Stimulated activated CD8-positive, alpha-beta memory T cell treated with anti-CD3 and anti-CD28 coated beads, Interleukin-7, amount 100 ng/mL, for 1 hour (primary cell): Measurements from ENCODE around the gene PDE1C.

Experiments
- DNase-seq, 2 donors: peaks; one replicate each; pipeline ENCODE4 v3.0.0-alpha.2; 2020; ENCODE audit warnings: low read depth in 2 of 2

PDE1C gene

DNA sequence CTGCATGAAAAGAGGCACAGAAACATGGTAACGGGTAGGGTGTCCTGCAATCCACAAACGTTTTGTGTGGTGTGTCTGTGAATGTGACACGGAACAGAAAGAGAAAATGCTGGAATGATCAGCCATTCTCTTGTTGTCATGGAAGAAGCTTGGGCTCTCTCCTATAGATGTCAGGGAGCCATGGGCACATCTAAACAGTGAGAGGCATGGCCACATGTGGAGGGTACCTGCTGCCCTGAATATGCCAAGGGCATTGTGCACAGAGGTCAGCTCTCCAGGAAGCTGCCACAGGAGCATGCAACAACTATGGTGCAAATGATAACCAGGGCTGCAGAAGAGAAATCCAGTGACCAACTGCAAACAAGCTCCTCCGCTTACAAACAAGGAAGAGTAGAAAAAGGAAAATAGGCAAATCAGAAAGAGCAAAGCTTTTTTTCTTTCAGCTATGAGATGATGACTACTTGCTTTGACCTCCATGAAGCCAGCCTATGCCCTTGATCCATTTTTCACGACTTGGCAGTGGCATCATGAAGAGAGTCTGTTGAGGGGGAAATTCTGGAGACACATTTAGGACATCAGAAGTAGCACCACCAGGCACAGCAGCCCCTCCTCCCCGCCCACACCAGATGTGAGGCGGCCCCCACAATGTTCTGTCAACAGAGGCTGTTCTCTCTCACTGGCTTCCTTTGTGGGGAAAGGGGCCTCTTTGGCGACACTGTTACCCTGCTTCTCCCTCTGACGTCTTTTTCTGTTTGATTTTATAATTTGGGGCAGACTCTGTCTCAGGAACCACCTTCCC, 4.8 kb upstream of the PDE1C start:
- DNase-seq, result no peak

- no peak for DNase-seq
These were observed 3.3 kb upstream of the PDE1C start for GRCh38 chr7:32073533-32073932.

GRCh38 chr7:32072397-32072796, 2.2 kb upstream of the PDE1C start:
- no peak for DNase-seq

- DNase-seq, result no peak
These were observed 1.4 kb upstream of the PDE1C start for GRCh38 chr7:32071466-32072091.

DNA sequence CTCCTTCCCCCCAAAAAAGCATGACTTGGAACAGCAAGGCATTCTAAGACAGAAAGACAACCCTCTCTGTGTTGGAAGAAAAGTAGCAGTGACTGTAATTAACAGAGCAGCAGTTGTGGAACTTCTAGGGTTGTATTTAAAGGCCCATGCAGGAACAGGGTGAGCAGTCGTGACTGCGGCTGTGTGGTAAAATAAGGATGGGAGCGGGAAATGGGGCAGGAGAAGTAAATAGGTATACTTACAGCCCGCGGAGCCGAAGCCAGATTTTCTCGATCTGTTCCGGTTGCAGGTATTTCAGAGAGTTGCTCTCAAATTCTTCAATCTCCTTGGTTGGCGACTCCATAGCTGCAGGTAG, 179 bp downstream of the PDE1C start:
- no peak for DNase-seq

GRCh38 chr7:32069116-32069650, 1.0 kb downstream of the PDE1C start:
- no peak for DNase-seq

GRCh38 chr7:32068411-32069101, 1.7 kb downstream of the PDE1C start:
- DNase-seq, result no peak

DNA sequence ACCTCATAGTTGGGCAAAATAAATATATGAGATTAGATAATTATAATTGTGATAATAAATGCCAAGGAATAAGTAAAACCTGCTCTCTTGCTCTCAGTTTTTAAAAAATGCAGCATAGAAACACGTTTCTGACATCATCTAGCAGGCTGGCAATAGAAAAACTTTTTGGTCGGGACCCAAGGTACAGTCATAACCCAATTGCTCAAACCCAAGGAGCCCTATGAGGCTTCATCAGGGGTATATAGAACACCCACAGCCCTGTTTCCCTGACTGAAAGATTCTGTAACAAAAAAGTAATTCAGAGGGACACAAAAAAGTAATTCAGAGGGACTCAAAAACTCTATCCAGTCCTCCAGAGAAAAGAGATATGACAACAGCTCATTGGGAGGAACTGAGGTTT, 3.8 kb downstream of the PDE1C start:
- DNase-seq, result no peak

GRCh38 chr7:32063614-32064013, 6.6 kb downstream of the PDE1C start:
- DNase-seq, result no peak

- DNase-seq, result no peak
These were observed 8.1 kb downstream of the PDE1C start for GRCh38 chr7:32062150-32062549.

DNA sequence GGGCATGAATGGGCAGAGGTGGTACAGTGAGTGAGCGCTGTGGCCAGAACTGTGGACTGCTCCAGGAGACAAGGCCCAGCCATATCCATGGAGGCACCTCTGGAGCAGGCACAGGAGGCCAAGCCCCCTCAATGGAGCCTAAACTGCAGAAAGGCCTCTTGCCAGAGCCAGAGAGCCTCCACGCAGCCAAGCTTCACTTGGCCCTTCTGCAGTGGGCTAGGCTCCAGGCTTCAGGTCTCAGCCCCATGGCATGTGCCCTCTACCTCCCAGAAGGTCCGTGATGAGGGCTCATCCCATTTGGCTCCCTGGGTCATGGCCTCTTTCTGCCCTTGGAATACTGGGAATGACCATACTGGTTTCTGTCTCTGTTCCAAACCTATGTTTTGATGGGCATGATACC, 8.9 kb downstream of the PDE1C start:
- no peak for DNase-seq

DNA sequence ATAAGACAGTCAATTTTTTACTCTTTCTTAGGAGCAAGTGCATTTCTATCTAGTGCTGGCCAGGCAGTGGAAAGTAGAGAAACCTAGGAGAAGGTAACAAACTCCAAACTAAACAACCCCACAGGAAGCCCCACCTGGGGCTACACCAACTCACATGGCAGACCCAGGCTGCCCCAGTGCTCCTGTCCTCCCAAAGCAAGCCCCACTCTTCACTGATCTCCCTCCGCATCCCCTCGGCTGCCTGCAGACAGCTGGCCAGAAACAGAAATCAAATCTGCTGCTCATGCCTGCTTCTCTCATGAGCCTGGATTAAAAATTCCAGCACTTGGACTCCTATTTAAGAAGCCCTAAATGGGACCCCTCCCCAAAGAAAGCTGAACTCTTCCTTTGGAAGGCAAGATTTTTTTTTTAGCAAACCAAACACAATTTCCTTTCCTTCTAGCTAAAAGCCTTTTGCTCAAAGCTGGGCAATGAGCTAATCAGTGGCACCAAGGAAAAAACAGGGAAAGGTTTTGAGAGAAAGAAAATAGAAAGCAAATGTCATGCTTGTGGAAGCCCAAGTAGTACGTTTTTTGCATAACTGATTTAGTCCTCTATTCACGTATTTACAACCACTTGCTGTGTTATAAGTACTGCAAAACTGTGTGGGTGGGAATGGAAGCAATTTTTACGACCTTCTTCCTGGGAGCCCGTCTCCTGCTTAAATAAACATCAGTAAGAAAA, 10.8 kb downstream of the PDE1C start:
- no peak for DNase-seq

GRCh38 chr7:32058002-32058401, 12.2 kb downstream of the PDE1C start:
- DNase-seq, result no peak

DNA sequence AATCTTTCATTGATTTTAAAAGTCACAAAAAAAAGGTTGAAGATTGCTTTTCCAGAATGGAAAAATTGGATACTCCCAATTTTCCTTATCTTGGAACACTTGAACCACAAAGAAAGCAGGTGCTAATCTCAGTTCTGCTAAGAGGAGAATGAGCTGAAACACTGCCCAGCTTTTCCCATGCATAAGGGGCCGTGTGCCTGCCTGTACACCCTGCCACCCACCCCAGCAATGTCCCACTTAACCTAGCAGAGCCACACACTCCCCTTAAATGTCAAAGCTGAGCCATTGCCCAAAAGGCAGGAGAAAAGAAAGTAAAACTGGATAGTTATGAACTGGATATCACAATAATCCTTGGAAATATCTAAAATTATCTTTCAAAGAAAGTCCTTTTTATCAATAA, 13.4 kb downstream of the PDE1C start:
- DNase-seq, result no peak

- no peak for DNase-seq
These were observed 17.0 kb downstream of the PDE1C start for GRCh38 chr7:32053204-32053603.

DNA sequence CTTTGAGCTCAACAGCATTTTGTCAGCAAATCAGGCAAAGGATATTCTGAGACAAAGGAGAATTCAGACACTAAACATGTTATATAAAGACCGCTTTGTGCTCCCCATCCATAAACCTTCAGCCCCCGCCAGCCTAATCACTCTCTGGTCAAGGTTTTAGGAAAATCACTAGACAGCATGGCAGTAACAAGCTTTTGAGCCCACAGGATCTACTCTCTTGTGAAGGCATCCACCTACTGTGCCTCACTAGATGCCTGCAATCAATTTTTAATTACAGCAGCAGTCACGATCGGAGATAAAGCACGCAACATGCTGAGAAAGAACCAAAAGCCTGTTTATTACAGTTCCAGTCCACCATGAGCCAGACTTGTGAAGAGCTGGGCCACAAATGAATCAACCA, 19.1 kb downstream of the PDE1C start:
- no peak for DNase-seq

DNA sequence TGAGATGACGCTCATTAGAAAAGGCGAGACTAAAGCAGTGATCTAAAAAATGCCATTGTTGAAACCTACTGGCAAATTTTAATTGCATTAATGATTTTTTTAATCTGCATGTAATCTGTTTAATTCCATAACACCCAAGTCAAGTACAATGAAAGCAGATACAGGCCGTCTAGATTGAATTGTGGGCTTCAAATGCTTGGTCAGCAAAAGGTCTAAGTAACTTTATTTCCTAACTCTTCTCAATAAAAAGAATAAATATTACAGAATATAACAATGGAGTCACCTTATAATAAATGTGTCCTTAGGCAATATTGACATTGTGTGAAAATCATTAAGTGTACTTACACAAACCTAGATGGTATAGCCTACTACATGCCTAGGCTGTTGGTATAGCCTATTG, 20.6 kb downstream of the PDE1C start:
- DNase-seq, result no peak

DNA sequence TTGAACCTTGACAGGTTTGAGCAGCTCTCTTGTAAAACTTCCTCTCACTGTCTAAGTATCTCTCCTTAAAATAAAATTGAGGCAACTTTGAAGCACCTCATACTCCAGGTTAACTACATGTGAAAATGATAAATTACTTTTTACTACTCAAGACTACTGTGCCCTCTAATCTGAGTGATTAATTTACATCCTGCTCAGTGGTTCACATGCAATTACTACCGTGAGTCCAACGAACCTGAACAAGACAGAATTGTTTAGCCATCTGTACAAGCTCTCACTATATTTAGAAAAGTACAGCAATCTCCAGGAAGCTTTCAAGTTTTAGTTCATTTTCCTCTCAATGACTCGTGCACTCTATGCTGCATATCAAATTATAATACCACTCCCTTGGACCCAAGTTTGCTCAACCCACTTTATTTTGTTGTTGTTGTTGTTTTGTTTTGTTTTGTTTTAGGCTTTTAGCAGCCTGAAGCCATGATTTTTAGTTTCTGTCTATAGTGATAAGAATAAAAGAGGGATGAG, 21.2 kb downstream of the PDE1C start:
- DNase-seq, result no peak

DNA sequence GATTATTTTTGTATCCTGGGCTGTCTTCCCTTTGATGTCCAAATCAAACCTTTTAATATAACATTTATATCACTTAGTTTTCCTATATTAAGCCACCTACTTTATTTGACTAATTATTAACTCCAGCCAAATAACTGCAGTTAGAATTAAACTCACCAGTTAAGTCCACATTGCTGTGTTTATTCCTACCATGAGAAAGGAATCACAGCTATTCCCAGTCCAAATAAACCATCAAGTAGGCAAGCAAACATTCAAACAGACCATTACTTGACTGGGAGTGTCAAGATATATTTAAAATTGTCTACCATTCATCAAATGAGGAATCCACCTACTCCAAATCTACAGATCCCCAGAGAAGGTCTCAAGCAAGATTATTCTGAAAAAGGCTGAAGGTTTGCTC, 22.4 kb downstream of the PDE1C start:
- no peak for DNase-seq

DNA sequence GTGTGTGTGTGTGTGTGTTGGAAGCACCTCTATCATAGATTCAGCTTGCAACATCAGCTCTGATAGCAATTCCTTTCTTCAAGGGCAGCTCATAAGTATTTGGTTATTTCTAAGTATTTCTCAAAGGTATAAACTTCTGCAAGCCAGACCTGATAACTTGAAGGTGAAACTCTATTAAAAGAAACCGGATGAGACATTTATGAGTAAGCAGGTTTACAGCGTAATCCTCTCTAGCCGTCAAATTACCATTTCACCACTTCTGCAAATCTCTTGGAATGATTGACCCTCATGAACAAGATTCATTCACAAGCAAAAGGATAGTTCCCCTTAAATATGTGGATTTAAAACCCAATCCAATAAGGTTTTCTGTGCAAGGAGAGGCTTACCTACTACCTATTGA, 23.1 kb downstream of the PDE1C start:
- DNase-seq, result no peak

- DNase-seq, result no peak
These were observed 25.0 kb downstream of the PDE1C start for GRCh38 chr7:32045228-32045627.

- no peak for DNase-seq
These were observed 25.5 kb downstream of the PDE1C start for GRCh38 chr7:32044739-32045138.
